Endodermal cell (in vitro differentiated cells): ENCODE measurements around the gene SPPL2B. TPM values are rescaled to one million over a fixed set of nuclear protein-coding genes. Genes with fewer than 3 reads are reported as not detected.

Experiments
- DNase-seq: peaks from one replicate; pipeline ENCODE4 v3.0.0-alpha.2; 2017
- H3K27ac ChIP-seq: 2 replicates; pipeline ENCODE4 v1.5.1; 2013; ENCODE audit warnings: mild to moderate bottlenecking, low read depth, low read length, moderate library complexity
- H3K27me3 ChIP-seq: 2 replicates; pipeline ENCODE4 v1.6.1; 2013; ENCODE audit warnings: mild to moderate bottlenecking, low read length, moderate library complexity; ENCODE audit not compliant: insufficient read depth, control insufficient read depth, poor library complexity, severe bottlenecking
- H3K36me3 ChIP-seq: 2 replicates; pipeline ENCODE4 v1.7.0; 2013; ENCODE audit warnings: mild to moderate bottlenecking, low read length, moderate library complexity; ENCODE audit not compliant: control insufficient read depth, insufficient read depth
- H3K4me1 ChIP-seq: one replicate; pipeline ENCODE4 v1.7.0; 2013; ENCODE audit warnings: low read length; ENCODE audit not compliant: control insufficient read depth, insufficient read depth
- H3K4me3 ChIP-seq: 2 replicates; pipeline ENCODE4 v1.5.1; 2013; ENCODE audit warnings: mild to moderate bottlenecking, low read length, moderate library complexity
- H3K9ac ChIP-seq: 2 replicates; pipeline ENCODE4 v1.6.1; 2013; ENCODE audit warnings: mild to moderate bottlenecking, low read length, moderate library complexity; ENCODE audit not compliant: poor library complexity, severe bottlenecking; ENCODE audit errors: extremely low read depth
- H3K9me3 ChIP-seq: 2 replicates; pipeline ENCODE4 v1.6.1; 2013; ENCODE audit warnings: mild to moderate bottlenecking, low read length, moderate library complexity; ENCODE audit not compliant: control insufficient read depth
- H3K27ac Mint-ChIP-seq: 2 replicates; pipeline ENCODE4 v1.8.0; 2020; ENCODE audit warnings: mixed read lengths
- H3K27me3 Mint-ChIP-seq: 2 replicates; pipeline ENCODE4 v1.8.0; 2021; ENCODE audit warnings: mild to moderate bottlenecking, mixed read lengths; ENCODE audit not compliant: insufficient read depth
- H3K36me3 Mint-ChIP-seq: 2 replicates; pipeline ENCODE4 v1.8.0; 2020; ENCODE audit warnings: low read depth, mixed read lengths
- H3K4me1 Mint-ChIP-seq: 2 replicates; pipeline ENCODE4 v1.8.0; 2020; ENCODE audit warnings: mixed read lengths
- H3K4me3 Mint-ChIP-seq: 2 replicates; pipeline ENCODE4 v1.8.0; 2020; ENCODE audit warnings: mild to moderate bottlenecking, moderate library complexity, mixed read lengths
- H3K9me3 Mint-ChIP-seq: 2 replicates; pipeline ENCODE4 v1.8.0; 2020; ENCODE audit warnings: mild to moderate bottlenecking, mixed read lengths
- WGBS, 2 experiments: methylation state at CpG; one replicate each; pipeline versions ENCODE4 v1.1.5 to v1.1.7; 2013; ENCODE audit warnings: missing lambda C conversion rate in 2 of 2, mixed read lengths in 1 of 2; ENCODE audit not compliant: insufficient coverage in 1 of 2, insufficient read length in 1 of 2; 5-methylcytosine and 5-hydroxymethylcytosine counted together
- total RNA-seq, 2 donors: library from RNA; stranded (reverse); fragmentation: NEBNext Ultra II Directional in 1 of 2; extraction: Animal tissue kit (Norgen Biotek cat#: 25700) in 1 of 2; gene quantifications; 2 replicates in 1 of 2; 3 replicates in 1 of 2; pipeline ENCODE4 v1.2.1, GENCODE V29; 2021
- TF ChIP-seq, protein P1 (sequence below): fragments of 200-600 bp; sonication (generic); conservative IDR thresholded peaks from 2 replicates; pipeline ENCODE4 v1.5.0; 2021; ENCODE audit warnings: antibody characterized with exemption, mild to moderate bottlenecking

The SPPL2B gene
- total RNA-seq, 2 donors from 2014 or later = 115 to 118 TPM

- peaks cover 8% of the 10 kb centered on the region for H3K36me3 Mint-ChIP-seq
- Histone ChIP-seq H3K27ac (no peak overlapping the region), H3K9me3 (peaks cover 15% of the 10 kb centered on the region), H3K36me3 (peaks cover 12% of the 10 kb centered on the region), H3K9ac (no peak overlapping the region), H3K27me3 (no peaks in the 10 kb centered on the region), H3K4me1 (no peaks in the 10 kb centered on the region), H3K4me3 (no peak overlapping the region)
- H3K27ac Mint-ChIP-seq = no peak overlapping the region
- DNase-seq = no peak
- H3K4me3 Mint-ChIP-seq = no peak overlapping the region
- peaks cover 14% of the 10 kb centered on the region for H3K9me3 Mint-ChIP-seq
- 88 to 90% methylated on average over 2 to 5 of the region's 6 CpGs for WGBS, 2 experiments
- TF ChIP-seq, protein P1, sequence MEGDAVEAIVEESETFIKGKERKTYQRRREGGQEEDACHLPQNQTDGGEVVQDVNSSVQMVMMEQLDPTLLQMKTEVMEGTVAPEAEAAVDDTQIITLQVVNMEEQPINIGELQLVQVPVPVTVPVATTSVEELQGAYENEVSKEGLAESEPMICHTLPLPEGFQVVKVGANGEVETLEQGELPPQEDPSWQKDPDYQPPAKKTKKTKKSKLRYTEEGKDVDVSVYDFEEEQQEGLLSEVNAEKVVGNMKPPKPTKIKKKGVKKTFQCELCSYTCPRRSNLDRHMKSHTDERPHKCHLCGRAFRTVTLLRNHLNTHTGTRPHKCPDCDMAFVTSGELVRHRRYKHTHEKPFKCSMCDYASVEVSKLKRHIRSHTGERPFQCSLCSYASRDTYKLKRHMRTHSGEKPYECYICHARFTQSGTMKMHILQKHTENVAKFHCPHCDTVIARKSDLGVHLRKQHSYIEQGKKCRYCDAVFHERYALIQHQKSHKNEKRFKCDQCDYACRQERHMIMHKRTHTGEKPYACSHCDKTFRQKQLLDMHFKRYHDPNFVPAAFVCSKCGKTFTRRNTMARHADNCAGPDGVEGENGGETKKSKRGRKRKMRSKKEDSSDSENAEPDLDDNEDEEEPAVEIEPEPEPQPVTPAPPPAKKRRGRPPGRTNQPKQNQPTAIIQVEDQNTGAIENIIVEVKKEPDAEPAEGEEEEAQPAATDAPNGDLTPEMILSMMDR = no peak
- H3K27me3 Mint-ChIP-seq = peaks cover 13% of the 10 kb centered on the region
- H3K4me1 Mint-ChIP-seq = peaks cover 3% of the 10 kb centered on the region
Measured at GRCh38 chr19:2318923-2319322, 9.6 kb upstream of the SPPL2B start.

GRCh38 chr19:2319551-2319950 lies 8.9 kb upstream of the SPPL2B start:
- WGBS, 2 experiments = 94% methylated on average over 13 to 20 of the region's 20 CpGs
- H3K9me3 ChIP-seq = peaks cover 12% of the 10 kb centered on the region
- Mint-ChIP-seq H3K9me3 (peaks cover 13% of the 10 kb centered on the region), H3K27ac (no peak overlapping the region), H3K36me3 (peaks cover 14% of the 10 kb centered on the region), H3K4me1 (peaks cover 3% of the 10 kb centered on the region), H3K4me3 (no peak overlapping the region), H3K27me3 (peaks cover 7% of the 10 kb centered on the region)
- H3K36me3 ChIP-seq = peaks cover 17% of the 10 kb centered on the region
- TF ChIP-seq, protein P1 = no peak
- no peaks in the 10 kb centered on the region for H3K27me3 ChIP-seq
- no peak for DNase-seq
- no peak overlapping the region for H3K9ac ChIP-seq
- H3K27ac ChIP-seq = no peak overlapping the region
- no peak overlapping the region for H3K4me3 ChIP-seq
- H3K4me1 ChIP-seq = no peaks in the 10 kb centered on the region

DNA sequence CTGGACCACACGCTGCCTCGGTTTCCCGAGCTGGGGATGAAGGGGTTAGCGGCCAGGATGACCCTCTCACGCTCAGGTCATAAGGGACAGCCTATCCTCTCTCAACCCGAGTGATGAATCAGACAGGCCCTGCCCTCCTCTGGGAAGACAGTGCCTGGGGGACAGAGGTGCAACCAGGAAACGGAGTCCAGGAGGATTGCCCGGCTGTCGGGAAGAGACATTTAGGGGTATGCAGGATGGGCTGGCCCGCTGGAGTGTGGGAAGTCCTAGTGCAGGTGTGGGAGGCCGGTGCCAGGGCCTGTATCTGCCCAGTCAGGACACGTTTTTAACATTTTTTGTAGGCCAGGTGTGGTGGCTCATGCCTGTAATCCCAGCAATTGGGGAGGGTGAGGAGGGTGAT lies 8.4 kb upstream of the SPPL2B start:
- Histone ChIP-seq H3K27ac (no peak overlapping the region), H3K9ac (no peak overlapping the region), H3K4me3 (no peak overlapping the region), H3K27me3 (no peaks in the 10 kb centered on the region), H3K9me3 (peaks cover 7% of the 10 kb centered on the region), H3K36me3 (peaks cover 20% of the 10 kb centered on the region), H3K4me1 (no peaks in the 10 kb centered on the region)
- Mint-ChIP-seq H3K27ac (no peak overlapping the region), H3K36me3 (peaks cover 17% of the 10 kb centered on the region), H3K4me1 (peaks cover 3% of the 10 kb centered on the region), H3K4me3 (no peak overlapping the region), H3K27me3 (peaks cover 2% of the 10 kb centered on the region), H3K9me3 (peaks cover 8% of the 10 kb centered on the region)
- TF ChIP-seq, protein P1 = no peak
- WGBS, 2 experiments = 91 to 92% methylated on average over 7 to 12 of the region's 12 CpGs
- no peak for DNase-seq
